HG03565 (cell line): Measurements from ENCODE around the gene EIF2B2.

ENCODE experiments used
- ATAC-seq: cut with Tn5 transposase; IDR thresholded peaks from one replicate; pipeline ENCODE4 v1.9.1; 2021; ENCODE audit warnings: mild to moderate bottlenecking, moderate library complexity; ENCODE audit not compliant: unreplicated experiment

The EIF2B2 gene

DNA sequence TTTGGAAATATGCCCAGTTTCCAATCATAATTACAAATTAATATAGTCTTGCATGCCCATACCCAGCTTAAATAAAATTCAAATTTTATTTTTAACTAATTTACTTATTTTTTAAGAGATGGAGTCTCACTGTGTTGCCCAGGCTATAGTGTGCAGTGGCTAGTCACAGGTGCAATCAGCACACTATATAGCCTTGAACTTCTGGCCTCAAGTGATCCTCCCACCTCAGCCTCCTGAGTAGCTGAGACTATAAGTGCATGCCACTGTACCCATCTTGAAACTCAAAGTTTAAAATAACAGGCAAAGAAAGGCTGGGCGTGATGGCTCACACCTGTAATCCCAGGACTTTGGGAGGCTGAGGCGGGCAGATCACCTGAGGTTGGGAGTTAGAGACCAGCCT is 38.2 kb downstream of the EIF2B2 start:
- ATAC-seq = no peak

- ATAC-seq = no peak
These were observed 38.9 kb downstream of the EIF2B2 start for GRCh38 chr14:75041613-75042012.

- no peak for ATAC-seq
These were observed 39.3 kb downstream of the EIF2B2 start for GRCh38 chr14:75042035-75042434.

DNA sequence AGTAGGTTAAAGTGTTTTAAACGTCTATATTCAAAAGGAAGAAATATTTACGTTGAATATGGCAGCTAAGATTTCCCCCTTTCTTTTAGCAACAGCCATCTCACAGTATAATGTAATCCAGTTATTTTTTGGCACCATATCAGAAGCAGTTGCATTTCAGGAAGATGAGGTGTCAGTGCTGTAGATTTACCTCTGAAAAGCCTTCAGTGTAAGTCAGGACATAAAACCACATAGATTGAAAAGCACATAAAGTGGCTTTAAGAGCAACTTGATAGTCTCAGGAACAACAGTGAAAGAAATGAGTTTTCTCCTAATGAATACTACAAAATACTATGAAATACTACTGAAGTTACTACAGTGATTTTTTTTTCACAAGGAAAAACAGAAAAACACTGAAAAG is 41.6 kb downstream of the EIF2B2 start:
- no peak for ATAC-seq

DNA sequence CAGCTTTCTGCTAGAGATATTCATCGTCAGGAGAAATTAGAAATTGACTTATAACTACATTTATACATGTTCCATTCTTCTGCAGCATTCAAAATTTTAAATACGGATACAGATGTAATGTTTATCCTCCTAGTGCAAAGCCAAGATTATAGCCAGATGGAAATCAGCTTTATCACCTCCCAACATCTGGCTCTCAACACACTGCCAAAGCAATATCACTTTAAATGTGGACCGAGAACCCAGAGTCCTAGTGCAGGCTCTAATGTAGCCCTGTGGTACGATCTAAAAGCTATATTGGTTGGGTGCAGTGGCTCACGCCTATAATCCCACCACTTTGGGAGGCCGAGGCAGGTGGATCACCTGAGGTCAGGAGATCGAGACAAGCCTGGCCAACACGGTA is 42.0 kb downstream of the EIF2B2 start:
- no peak for ATAC-seq

GRCh38 chr14:75046275-75046674 is 43.6 kb downstream of the EIF2B2 start:
- no peak for ATAC-seq

DNA sequence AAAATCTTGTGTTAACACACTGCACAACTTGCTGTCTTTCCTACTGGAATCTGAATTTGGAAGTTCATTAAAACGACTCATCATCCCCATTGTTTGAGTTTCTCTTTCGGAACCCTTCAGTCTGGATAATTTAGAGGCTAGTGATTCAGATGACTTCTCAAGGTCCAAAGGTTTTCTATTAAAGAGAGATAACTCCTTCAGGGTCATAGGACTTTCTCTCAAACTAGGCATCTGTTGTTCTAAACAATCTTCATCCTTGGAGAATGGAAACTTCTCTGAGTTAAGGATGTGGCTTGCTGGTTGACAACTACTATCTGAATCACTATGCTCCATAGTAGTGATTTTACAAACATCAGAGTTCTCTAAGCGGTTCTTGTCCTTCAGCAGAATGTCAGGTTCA is 44.2 kb downstream of the EIF2B2 start:
- ATAC-seq = no peak

GRCh38 chr14:75047506-75047905 is 44.8 kb downstream of the EIF2B2 start:
- no peak for ATAC-seq

DNA sequence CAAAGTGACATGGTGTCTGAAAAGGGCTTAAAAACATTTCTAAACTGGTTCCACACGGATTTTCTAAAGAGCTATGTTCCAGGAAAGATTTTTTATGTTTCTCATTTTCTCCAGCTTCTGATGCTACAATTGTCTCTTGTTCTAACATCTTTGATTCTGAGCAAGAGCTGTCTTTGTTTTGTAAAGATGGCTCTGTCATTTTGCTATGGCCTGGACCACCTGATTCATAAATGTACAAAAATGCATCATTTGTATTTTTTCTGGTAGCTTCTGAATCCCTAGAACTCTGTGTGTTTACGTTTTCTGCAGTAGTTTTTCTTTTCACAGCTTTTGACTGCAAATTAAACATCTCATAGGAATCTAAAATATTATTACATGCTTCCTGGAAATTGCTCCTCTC is 45.4 kb downstream of the EIF2B2 start:
- ATAC-seq = no peak

- no peak for ATAC-seq
These were observed 46.4 kb downstream of the EIF2B2 start for GRCh38 chr14:75049136-75049535.

- ATAC-seq = no peak
These were observed 47.0 kb downstream of the EIF2B2 start for GRCh38 chr14:75049731-75050201.

- ATAC-seq = peak; percentile 81
These were observed 48.3 kb downstream of the EIF2B2 start, which contains the start of gene MLH3 for GRCh38 chr14:75050852-75051555. TSS of gene MLH3 (minus strand) at chr14:75051467. CDS start at chr14:75049655, 1,812 bp downstream.

- ATAC-seq = peak; percentile 3
These were observed 48.8 kb downstream of the EIF2B2 start for GRCh38 chr14:75051556-75051899.

DNA sequence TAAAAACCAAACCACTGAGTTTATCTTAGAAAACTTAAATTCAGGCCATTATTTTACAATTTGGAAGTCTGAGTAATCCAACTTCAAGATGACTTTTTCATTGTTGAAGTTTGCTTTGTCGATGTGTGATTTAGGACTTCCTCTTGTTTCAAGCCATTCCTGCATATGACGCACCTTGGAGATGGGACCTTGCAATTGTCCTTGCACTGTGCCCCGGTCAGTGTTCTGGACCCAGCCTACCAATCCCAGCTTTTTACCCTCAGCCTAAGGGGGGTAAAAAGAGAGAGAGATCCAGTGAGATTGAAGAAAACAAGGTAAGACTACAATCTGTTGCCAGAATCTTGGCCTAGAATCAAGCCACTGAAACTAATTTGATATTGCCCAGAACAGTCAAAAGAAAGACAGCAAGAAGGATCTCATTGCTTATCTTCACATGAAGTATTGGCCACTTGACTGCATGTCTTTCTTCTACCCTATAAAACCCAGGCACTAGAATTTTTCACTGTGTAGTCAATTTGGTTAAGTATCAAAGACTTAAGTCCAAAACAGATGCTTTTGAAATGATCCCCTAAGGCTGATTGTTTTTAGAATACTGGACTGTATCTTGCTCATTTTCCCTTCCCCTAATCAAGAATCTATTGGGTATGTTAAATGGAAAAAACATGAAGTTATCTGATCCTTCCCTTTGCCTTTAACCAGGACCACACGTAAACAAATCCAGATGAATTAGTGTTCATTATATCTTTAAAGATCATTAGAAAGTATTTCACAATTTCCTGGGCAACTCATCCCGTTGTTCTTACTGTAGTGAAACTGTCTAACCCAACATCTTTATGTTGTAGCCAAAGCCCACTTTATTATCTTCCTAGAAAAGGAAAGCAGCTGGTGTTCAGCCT is 50.9 kb downstream of the EIF2B2 start:
- no peak for ATAC-seq

DNA sequence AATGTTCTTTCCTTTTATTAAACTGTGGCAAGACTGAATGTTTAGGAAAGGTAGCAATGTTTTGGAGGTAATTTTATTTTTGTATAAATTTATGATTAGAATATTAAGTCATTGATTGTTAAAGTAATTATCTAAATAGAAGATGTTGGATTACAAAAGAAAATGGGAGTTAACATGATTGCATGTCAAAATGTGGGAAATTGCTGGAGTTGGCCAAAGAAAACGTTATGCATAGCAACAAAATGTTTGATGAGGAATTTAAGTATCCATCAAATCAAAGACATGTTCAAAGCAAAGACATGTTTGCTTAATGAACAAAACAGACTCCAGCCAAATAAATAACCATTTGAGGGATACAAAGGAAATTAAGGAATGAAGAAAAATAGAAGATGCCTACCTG is 51.7 kb downstream of the EIF2B2 start:
- no peak for ATAC-seq

DNA sequence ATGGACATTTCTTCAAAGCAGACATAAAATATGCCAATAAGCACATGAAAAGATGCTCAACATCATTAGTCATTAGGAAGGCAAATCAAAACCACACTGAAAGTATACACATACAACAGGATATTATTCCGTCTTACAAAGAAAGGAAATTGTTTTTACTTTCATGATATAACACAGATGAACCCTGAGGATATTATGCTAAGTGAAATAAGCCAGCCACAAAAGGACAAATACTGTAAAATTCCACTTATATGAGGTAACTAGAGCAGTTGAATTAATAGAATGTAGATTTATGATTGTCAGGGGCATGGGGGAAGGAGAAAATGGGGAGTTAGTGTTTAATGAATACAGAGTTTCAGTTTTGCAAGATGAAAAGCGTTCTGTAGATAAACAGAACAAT is 56.9 kb downstream of the EIF2B2 start:
- ATAC-seq = no peak

GRCh38 chr14:75060420-75060819 is 57.7 kb downstream of the EIF2B2 start:
- no peak for ATAC-seq
